Rectal smooth muscle tissue (tissue), 1 donor: ENCODE measurements around the gene FOXN3.
"Not testable (repeated sequence)": the region's sequence is repeated elsewhere in the genome, so short reads cannot be mapped to it uniquely, and the experiment has no call there.

ENCODE experiments used
- H3K27ac ChIP-seq: one replicate; pipeline ENCODE4 v1.7.0; 2013; ENCODE audit warnings: low read depth, low read length, inconsistent platforms
- H3K27me3 ChIP-seq: one replicate; pipeline ENCODE4 v1.7.0; 2013; ENCODE audit warnings: low read length; ENCODE audit not compliant: control insufficient read depth, insufficient read depth
- H3K36me3 ChIP-seq: one replicate; pipeline ENCODE4 v1.7.0; 2013; ENCODE audit warnings: low read length; ENCODE audit not compliant: control insufficient read depth, insufficient read depth
- H3K4me1 ChIP-seq: one replicate; pipeline ENCODE4 v1.7.0; 2013; ENCODE audit warnings: low read length; ENCODE audit not compliant: control insufficient read depth, insufficient read depth
- H3K4me3 ChIP-seq: one replicate; pipeline ENCODE4 v1.7.0; 2013; ENCODE audit warnings: low read length
- H3K9ac ChIP-seq: one replicate; pipeline ENCODE4 v1.7.0; 2013; ENCODE audit warnings: low read length

FOXN3 gene

DNA sequence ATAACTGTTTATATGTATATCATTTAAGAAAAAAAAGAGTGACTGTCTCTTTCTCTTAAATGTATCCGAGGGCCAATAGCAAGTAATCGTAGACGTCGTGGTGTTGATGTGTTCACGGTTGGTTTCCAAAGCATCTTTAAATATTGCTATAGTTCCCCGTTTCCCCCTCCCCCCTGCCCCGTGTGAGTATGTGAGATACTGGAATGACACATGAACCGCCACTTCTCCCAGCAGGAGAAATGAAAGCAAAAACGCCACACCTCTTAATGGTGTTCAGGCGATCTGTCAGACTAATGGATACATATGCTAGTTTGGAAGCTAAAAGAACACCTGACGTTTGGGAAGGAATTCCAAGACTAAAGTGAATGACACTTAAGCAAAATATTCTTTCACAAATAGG lies 258.3 kb downstream of the FOXN3 start:
- H3K4me1 ChIP-seq, result no peaks in the 10 kb centered on the region
- peaks cover 13% of the 10 kb centered on the region for H3K36me3 ChIP-seq
- no peak overlapping the region for H3K27ac ChIP-seq
- no peak overlapping the region for H3K4me3 ChIP-seq
- no peak overlapping the region for H3K9ac ChIP-seq
- no peaks in the 10 kb centered on the region for H3K27me3 ChIP-seq

DNA sequence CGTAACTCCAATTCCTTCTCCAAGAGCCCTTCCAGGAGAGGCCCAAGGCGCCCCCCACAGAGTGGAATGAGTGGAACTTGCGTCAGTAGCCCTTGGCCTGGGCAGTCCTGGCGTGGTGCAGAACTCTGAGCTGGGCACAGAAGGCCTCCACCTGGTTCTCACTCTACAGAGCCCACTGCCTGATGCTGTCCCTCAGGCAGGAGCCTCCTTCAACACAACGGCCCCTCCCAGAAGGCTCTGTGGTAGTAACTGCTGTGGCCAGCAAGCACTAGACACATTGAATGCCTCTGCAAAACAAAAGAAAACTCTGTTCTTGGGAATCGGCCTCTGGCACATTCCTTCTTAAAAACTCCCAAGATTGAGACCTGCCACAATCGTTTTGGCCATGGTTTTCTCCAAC lies 258.9 kb downstream of the FOXN3 start:
- not testable (repeated sequence) for H3K27ac ChIP-seq, H3K9ac ChIP-seq, H3K4me1 ChIP-seq, H3K4me3 ChIP-seq, H3K27me3 ChIP-seq
- H3K36me3 ChIP-seq, result peaks cover 13% of the 10 kb centered on the region

DNA sequence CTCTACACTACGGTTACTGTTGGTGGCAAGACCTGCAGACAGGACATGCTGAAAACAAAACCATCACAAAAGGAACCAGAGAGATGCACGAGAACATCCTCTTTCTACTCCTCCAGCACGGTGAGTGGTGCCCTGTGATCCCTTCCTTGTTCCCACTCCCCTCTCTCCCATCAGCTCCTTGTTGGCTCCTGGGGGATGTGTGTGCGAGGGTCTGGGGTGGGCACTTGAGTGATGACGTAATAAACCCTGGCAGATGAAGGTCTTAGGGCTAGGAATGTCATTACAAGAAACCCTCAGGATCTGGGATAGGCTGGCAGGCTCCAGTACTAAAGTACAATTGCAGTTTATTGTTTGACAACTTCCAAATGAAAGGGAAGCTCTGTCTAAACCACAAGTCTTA lies 261.5 kb downstream of the FOXN3 start:
- Histone ChIP-seq H3K27me3 (no peaks in the 10 kb centered on the region), H3K36me3 (peaks cover 5% of the 10 kb centered on the region), H3K27ac (no peak overlapping the region), H3K9ac (no peak overlapping the region), H3K4me3 (no peak overlapping the region), H3K4me1 (no peaks in the 10 kb centered on the region)

DNA sequence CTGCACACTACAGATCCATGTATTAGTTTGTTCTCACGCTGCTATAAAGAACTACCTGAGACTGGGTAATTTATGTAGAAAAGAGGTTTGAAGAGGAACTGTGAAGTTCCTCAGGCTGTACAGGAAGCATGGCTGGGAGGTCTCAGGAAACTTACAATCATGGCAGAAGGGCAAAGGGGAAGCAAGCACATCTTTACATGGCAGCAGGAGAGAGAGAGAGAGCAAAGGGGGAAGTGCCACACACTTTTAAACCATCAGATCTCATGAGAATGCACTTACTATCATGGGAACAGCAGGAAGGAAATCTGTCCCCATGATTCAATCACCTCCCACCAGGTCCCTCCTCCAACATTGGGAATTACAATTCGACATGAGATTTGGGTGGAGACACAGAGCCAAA lies 265.3 kb downstream of the FOXN3 start:
- not testable (repeated sequence) for H3K27me3 ChIP-seq, H3K36me3 ChIP-seq, H3K27ac ChIP-seq

DNA sequence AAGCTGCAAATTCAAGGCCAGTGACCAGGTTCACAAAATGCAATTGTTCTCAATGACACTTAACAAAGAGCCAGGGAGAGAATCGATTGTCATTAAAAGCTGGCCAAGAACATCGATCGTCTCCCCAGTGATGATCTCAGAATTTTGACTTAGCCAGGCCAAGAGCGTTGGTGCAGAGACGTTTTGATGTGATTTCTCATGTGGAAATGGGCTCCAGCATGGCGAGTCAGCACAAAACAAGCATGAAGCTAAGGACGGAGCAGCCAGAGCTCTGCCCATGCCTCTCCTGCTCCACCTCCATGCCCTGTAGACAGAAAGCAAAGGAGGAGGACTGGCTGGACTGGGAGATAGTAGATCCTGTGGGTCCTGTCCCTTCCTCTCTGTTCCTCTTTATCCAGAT lies 270.8 kb downstream of the FOXN3 start:
- Histone ChIP-seq H3K9ac (no peak overlapping the region), H3K36me3 (no peaks in the 10 kb centered on the region), H3K4me3 (no peak overlapping the region), H3K27me3 (no peaks in the 10 kb centered on the region), H3K27ac (no peak overlapping the region), H3K4me1 (no peaks in the 10 kb centered on the region)

More for the DNA sequence above, 265.3 kb downstream of the FOXN3 start:
- H3K9ac ChIP-seq, H3K4me1 ChIP-seq, H3K4me3 ChIP-seq: not testable (repeated sequence)

DNA sequence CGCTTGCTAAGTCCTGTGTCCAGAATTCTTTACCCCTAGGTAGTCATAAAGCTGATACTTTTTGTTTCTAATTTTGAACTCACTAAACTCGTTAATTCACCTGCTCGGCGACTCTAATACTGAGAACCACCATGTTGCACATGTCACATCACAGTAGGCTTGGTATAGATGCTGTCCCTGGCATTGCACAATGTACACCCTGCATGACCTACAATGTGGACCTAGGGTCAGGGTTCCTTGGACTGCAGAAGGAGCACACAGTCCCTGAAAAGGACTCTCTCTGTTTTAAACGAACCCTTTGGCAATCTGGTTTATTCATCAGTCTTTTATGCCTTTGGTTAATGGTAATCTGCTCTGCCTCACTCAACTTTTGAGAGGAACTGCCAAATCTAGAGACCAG lies 272.4 kb downstream of the FOXN3 start:
- Histone ChIP-seq H3K27me3 (no peaks in the 10 kb centered on the region), H3K4me3 (no peak overlapping the region), H3K4me1 (no peaks in the 10 kb centered on the region), H3K36me3 (no peaks in the 10 kb centered on the region), H3K9ac (no peak overlapping the region), H3K27ac (no peak overlapping the region)

DNA sequence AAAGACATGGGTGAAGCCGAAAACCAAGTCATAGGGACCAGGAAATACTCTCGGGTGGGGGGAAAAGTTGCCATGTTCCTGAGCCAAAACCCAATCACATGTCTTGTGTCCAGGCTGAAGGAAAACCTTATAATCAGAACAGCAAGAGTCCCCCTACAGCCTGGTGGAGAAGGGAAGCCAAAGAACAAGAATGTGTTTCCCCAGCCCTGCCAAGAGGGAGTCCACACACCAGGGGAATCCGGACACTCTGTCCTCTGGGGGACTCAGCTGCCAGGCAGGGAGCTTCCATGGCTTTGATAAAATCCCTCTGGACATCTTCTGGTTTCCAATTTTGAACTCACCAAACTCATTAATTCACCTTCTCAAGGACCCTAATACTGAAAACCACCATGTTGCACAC lies 273.0 kb downstream of the FOXN3 start:
- Histone ChIP-seq H3K27ac (no peak overlapping the region), H3K4me3 (no peak overlapping the region), H3K4me1 (no peaks in the 10 kb centered on the region), H3K27me3 (no peaks in the 10 kb centered on the region), H3K36me3 (no peaks in the 10 kb centered on the region), H3K9ac (no peak overlapping the region)

DNA sequence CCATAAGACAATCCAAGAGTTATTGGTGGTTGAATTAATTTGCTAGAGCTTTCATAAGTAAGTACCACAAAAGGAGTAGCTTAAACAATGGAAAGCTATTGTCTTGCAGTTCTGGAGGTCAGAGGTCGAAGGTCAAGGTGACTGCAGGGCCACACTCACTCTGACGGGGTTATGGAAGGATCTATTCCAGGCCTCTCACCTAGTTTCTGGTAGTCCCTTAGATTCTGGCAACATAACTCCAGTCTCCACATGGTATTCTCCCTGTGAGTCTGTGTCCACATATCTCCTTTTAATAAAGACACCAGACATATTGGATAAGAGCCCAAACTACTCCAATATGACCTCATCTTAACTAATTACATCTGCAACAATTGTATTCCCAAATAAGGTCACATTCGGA lies 273.4 kb downstream of the FOXN3 start:
- H3K4me3 ChIP-seq, result no peak overlapping the region
- H3K4me1 ChIP-seq, result no peaks in the 10 kb centered on the region
- H3K36me3 ChIP-seq, result no peaks in the 10 kb centered on the region
- H3K27me3 ChIP-seq, result no peaks in the 10 kb centered on the region
- H3K27ac ChIP-seq, result no peak overlapping the region
- H3K9ac ChIP-seq, result no peak overlapping the region

DNA sequence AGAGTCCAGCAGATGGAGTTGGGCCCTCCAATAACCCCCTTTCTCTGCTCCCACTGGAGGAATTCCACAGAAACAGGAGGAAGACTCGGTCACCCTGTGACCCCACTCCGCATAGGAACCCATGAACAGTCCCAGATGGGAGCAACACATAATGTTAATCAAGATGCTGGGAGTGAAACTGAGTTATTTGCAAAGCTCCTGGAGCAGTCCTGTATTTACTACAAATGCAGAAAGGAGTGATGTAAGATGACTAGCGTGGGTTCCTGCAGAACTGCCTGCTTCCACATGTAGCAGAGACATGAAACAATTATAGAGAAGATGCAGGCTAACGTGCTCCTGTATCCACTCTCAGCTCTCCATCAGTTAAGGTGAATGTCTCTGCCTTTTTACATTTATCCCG lies 274.7 kb downstream of the FOXN3 start:
- H3K4me1 ChIP-seq, result no peaks in the 10 kb centered on the region
- H3K9ac ChIP-seq, result no peak overlapping the region
- no peak overlapping the region for H3K4me3 ChIP-seq
- no peaks in the 10 kb centered on the region for H3K27me3 ChIP-seq
- H3K36me3 ChIP-seq, result no peaks in the 10 kb centered on the region
- H3K27ac ChIP-seq, result no peak overlapping the region

DNA sequence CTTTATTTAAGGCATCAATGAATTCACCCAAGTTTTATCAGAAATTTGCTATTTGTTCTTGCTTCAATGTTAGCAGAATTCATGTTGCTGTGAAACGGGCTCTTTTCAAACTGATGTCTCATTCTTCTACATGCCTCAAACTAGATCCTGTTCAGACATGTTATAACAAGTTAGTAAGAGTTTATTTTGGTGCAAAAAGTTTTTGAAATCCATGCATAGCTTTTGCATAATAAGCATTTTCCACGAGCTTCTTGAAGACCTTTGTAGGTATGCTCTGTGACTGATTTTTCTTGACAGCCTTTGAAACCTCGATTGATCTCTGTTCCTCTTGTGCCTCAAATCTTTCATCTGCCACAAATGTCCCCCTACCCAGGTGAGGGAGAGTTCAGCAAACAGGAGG lies 275.2 kb downstream of the FOXN3 start:
- Histone ChIP-seq H3K36me3 (no peaks in the 10 kb centered on the region), H3K4me3 (no peak overlapping the region), H3K27me3 (no peaks in the 10 kb centered on the region), H3K4me1 (no peaks in the 10 kb centered on the region), H3K9ac (no peak overlapping the region), H3K27ac (no peak overlapping the region)

DNA sequence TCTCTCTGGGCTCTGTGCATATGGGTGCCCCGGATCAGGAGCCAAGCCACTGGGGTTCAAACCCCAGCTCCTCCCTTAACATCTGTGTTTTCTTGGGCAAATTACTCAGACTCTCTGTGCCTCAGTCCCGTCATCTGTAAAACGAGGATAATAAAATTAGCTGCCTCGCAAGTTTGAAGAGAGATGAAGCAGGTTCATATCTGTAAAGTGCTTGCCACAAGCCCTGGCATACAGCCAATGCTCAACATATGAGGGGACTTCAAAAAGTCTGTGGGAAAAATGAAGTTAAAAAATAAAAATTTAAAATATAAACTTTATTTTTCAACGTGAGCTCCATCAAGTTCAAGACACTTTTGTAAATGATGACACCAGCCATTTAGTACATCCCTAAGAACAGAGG lies 276.7 kb downstream of the FOXN3 start:
- no peak overlapping the region for H3K4me3 ChIP-seq
- H3K27ac ChIP-seq, result no peak overlapping the region
- H3K36me3 ChIP-seq, result no peaks in the 10 kb centered on the region
- H3K9ac ChIP-seq, result no peak overlapping the region
- no peaks in the 10 kb centered on the region for H3K4me1 ChIP-seq
- no peaks in the 10 kb centered on the region for H3K27me3 ChIP-seq

DNA sequence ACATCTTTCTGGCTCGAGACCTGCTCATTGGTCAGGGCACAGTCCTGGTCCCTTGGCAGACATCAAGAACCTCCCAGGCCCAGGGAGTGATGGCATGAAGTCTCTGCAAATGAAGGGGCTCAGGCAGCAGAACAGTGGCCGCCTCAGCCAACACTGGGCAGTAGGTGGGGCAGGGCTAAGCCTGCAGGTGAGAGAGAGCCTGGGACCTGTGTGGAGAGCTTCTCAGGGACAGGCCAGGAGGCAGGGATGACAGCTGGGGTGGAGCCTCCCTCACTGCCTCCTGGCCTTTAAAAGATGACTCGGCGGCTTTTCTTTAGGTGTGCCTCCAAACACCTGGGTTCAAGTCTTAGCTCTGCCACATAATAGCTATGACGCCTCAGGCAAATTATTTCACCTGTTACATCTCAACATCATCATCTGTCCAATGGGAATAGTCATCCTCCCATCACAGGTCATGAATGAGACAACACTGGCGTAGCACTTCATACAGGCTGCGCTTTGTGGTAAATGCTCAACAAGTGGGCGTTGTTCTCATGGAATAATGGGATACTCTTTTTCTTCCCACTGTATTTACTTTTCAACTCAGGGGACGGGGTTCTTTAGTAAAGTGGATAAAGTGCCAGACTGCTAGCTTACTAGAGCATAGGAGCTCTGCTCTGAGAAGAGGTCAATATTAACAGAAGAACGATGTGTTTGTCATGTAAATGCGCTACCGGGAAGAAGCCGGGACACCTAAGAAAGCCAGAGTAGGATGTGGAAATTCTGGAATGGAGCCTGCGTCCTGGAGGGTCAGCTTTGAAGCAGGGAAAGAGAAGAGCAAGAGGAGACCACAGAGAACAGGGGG lies 277.4 kb downstream of the FOXN3 start:
- Histone ChIP-seq H3K36me3 (no peaks in the 10 kb centered on the region), H3K9ac (no peak overlapping the region), H3K4me3 (no peak overlapping the region), H3K27me3 (no peaks in the 10 kb centered on the region), H3K27ac (no peak overlapping the region), H3K4me1 (no peaks in the 10 kb centered on the region)

DNA sequence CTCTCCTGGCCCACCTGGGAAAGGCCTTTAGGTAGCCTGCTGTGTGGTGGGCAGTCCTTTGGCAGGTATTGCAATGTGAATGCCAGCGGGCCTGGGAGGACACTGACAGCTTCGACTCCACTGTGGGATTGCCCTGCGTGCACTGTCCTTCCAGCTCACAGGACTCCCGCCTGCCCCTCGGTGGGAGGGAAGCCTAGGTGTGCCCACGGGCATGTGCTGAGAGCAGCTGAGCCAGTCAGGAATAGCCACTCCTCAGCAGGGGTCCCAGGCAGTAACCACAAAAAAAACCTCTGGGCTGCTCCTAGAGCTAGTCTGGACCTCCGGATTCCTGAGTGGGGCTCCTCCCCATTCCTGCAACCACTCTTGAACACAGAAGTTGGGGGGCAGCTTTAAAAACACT lies 278.2 kb downstream of the FOXN3 start:
- Histone ChIP-seq H3K4me3 (no peak overlapping the region), H3K4me1 (no peaks in the 10 kb centered on the region), H3K36me3 (no peaks in the 10 kb centered on the region), H3K27ac (no peak overlapping the region), H3K27me3 (no peaks in the 10 kb centered on the region), H3K9ac (no peak overlapping the region)
